Natural killer cell (primary cell): ENCODE results near the gene OGFR. TPM values are rescaled to one million over a fixed set of nuclear protein-coding genes. Genes with fewer than 3 reads are reported as not detected.
A peak's percentile ranks its signal among the peaks of the same experiment; 100 is the strongest.

Experiments
- ATAC-seq, 3 donors: fragments of 150-1000 bp in 2 of 3; fragments of 200-7000 bp in 1 of 3; cut with Tn5 transposase; 1 replicate in 1 of 3; 2 replicates in 2 of 3; pipeline ENCODE4 v1.10.0; 2021; ENCODE audit warnings: mild to moderate bottlenecking in 2 of 3, moderate library complexity in 2 of 3
- DNase-seq, 2 donors: peaks; one replicate each; pipeline versions ENCODE4 v3.0.0 to v3.0.0-alpha.2; 2013 to 2021; ENCODE audit warnings: mixed read lengths in 1 of 2
- H3K27ac ChIP-seq: one replicate; pipeline ENCODE4 v1.5.1; 2013; ENCODE audit warnings: mild to moderate bottlenecking, low read length
- H3K27me3 ChIP-seq: one replicate; pipeline ENCODE4 v1.6.1; 2013; ENCODE audit warnings: low read length; ENCODE audit not compliant: control insufficient read depth, insufficient read depth
- H3K36me3 ChIP-seq: one replicate; pipeline ENCODE4 v1.6.1; 2013; ENCODE audit warnings: low read length; ENCODE audit not compliant: control insufficient read depth, insufficient read depth
- H3K4me1 ChIP-seq: one replicate; pipeline ENCODE4 v1.6.1; 2013; ENCODE audit warnings: low read length; ENCODE audit not compliant: control insufficient read depth, insufficient read depth
- H3K4me3 ChIP-seq: one replicate; pipeline ENCODE4 v1.5.1; 2013; ENCODE audit warnings: low read length
- H3K9me3 ChIP-seq: one replicate; pipeline ENCODE4 v1.6.1; 2013; ENCODE audit warnings: low read length; ENCODE audit not compliant: control insufficient read depth, insufficient read depth
- H3K27ac Mint-ChIP-seq, 2 donors: one replicate each; pipeline ENCODE4 v1.8.0; 2022; ENCODE audit warnings: mild to moderate bottlenecking in 2 of 2, mixed read lengths in 2 of 2, moderate library complexity in 1 of 2
- H3K27me3 Mint-ChIP-seq, 2 donors: one replicate each; pipeline ENCODE4 v1.8.0; 2022; ENCODE audit warnings: low read depth in 2 of 2, mixed read lengths in 2 of 2
- H3K36me3 Mint-ChIP-seq: one replicate; pipeline ENCODE4 v1.8.0; 2022; ENCODE audit warnings: mixed read lengths
- H3K4me1 Mint-ChIP-seq, 2 donors: one replicate each; pipeline ENCODE4 v1.8.0; 2022; ENCODE audit warnings: mixed read lengths in 2 of 2
- H3K4me3 Mint-ChIP-seq: one replicate; pipeline ENCODE4 v1.8.0; 2022; ENCODE audit warnings: mild to moderate bottlenecking, moderate library complexity, mixed read lengths
- H3K9me3 Mint-ChIP-seq, 2 donors: one replicate each; pipeline ENCODE4 v1.8.0; 2022; ENCODE audit warnings: mixed read lengths in 2 of 2
- WGBS: methylation state at CpG from one replicate; pipeline ENCODE4 v1.1.7; 2013; ENCODE audit warnings: missing lambda C conversion rate; ENCODE audit not compliant: insufficient coverage; 5-methylcytosine and 5-hydroxymethylcytosine counted together
- intact Hi-C: fragments of 100-400 bp; cut with micrococcal nuclease; formaldehyde crosslinking; loops from one replicate; pipeline ENCODE4 v1.14.2; 2022
- total RNA-seq, 4 donors: library from RNA; stranded (reverse); fragments of 120-200 nt in 1 of 4; gene quantifications; one replicate each; pipeline versions ENCODE4 v1.2.3 to v1.2.4, GENCODE V29; 2013 to 2022
- TF ChIP-seq, protein P1 (sequence below): fragments of 200-600 bp; IDR thresholded peaks from one replicate; pipeline ENCODE4 v1.8.0; 2022; ENCODE audit warnings: antibody characterized with exemption

The OGFR gene
- total RNA-seq, 3 donors from 2014 or later (not counting 1 experiment from before 2014, with no cell fraction given): 71.0 to 84.0 (median 83.0) TPM

DNA sequence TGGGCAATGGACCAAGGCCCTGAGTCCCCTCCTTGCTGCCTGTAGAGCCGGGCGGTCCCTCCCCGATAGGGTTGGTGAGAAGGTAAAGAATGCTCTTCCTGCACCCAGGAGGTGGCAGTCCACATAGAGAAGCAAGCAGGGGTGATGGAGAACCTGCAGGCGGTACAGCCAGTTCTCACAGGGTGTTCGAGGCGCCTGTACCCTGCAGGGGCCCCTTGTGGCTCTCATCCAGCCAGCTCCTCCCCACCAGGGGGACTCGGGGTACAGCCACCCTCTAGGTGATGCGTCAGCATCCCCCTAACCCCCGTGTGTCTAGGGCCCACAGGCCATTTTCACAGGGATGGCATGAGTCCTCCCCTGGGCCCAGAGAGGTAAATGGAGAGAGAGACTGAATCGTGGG is 7.1 kb downstream of the OGFR start:
- intact Hi-C loops: no loop called here
- no peak overlapping the region for H3K4me3 Mint-ChIP-seq
- whole genome bisulfite sequencing: 90% methylated on average over 10 of the region's 10 CpGs

DNA sequence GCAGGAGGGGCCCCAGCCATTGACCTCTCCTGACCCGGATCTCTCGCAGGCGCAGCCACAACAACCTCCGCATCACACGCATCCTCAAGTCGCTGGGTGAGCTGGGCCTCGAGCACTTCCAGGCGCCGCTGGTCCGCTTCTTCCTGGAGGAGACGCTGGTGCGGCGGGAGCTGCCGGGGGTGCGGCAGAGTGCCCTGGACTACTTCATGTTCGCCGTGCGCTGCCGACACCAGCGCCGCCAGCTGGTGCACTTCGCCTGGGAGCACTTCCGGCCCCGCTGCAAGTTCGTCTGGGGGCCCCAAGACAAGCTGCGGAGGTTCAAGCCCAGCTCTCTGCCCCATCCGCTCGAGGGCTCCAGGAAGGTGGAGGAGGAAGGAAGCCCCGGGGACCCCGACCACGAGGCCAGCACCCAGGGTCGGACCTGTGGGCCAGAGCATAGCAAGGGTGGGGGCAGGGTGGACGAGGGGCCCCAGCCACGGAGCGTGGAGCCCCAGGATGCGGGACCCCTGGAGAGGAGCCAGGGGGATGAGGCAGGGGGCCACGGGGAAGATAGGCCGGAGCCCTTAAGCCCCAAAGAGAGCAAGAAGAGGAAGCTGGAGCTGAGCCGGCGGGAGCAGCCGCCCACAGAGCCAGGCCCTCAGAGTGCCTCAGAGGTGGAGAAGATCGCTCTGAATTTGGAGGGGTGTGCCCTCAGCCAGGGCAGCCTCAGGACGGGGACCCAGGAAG is 7.7 kb downstream of the OGFR start:
- no peaks in the 10 kb centered on the region for H3K4me1 Mint-ChIP-seq
- no peak overlapping the region for H3K4me3 ChIP-seq
- no peak overlapping the region for H3K27ac ChIP-seq
- peaks cover 56% of the 10 kb centered on the region for H3K36me3 ChIP-seq
- H3K36me3 Mint-ChIP-seq: no peaks in the 10 kb centered on the region
- no peaks in the 10 kb centered on the region for H3K9me3 ChIP-seq
- intact Hi-C loops: no loop called here
- peaks cover 17% of the 10 kb centered on the region for H3K27me3 ChIP-seq
- DNase-seq (no peak), ATAC-seq (no peak)
- no peaks in the 10 kb centered on the region for H3K9me3 Mint-ChIP-seq
- WGBS: 88% methylated on average over 43 of the region's 43 CpGs
- peak overlapping the region; percentile 18 for H3K4me3 Mint-ChIP-seq
- peaks cover 33% of the 10 kb centered on the region for H3K4me1 ChIP-seq
- H3K27me3 Mint-ChIP-seq: peaks cover 0 to 2% of the 10 kb centered on the region in 2 donors
- TF ChIP-seq, protein P1, sequence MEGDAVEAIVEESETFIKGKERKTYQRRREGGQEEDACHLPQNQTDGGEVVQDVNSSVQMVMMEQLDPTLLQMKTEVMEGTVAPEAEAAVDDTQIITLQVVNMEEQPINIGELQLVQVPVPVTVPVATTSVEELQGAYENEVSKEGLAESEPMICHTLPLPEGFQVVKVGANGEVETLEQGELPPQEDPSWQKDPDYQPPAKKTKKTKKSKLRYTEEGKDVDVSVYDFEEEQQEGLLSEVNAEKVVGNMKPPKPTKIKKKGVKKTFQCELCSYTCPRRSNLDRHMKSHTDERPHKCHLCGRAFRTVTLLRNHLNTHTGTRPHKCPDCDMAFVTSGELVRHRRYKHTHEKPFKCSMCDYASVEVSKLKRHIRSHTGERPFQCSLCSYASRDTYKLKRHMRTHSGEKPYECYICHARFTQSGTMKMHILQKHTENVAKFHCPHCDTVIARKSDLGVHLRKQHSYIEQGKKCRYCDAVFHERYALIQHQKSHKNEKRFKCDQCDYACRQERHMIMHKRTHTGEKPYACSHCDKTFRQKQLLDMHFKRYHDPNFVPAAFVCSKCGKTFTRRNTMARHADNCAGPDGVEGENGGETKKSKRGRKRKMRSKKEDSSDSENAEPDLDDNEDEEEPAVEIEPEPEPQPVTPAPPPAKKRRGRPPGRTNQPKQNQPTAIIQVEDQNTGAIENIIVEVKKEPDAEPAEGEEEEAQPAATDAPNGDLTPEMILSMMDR: no peak
- H3K27ac Mint-ChIP-seq: no peak overlapping the region

More for the DNA sequence above, 7.1 kb downstream of the OGFR start:
- no peak overlapping the region for H3K4me3 ChIP-seq
- no peak for ATAC-seq
- H3K27ac ChIP-seq: no peak overlapping the region
- H3K27me3 ChIP-seq: peaks cover 17% of the 10 kb centered on the region
- Mint-ChIP-seq H3K36me3 (no peaks in the 10 kb centered on the region), H3K4me1 (peaks cover 0 to 4% of the 10 kb centered on the region in 2 donors), H3K27me3 (peaks cover 0 to 2% of the 10 kb centered on the region in 2 donors), H3K9me3 (no peaks in the 10 kb centered on the region), H3K27ac (no peak overlapping the region)
- TF ChIP-seq, protein P1: no peak
- no peaks in the 10 kb centered on the region for H3K9me3 ChIP-seq
- H3K36me3 ChIP-seq: peaks cover 57% of the 10 kb centered on the region
- peaks cover 39% of the 10 kb centered on the region for H3K4me1 ChIP-seq
- DNase-seq: no peak

DNA sequence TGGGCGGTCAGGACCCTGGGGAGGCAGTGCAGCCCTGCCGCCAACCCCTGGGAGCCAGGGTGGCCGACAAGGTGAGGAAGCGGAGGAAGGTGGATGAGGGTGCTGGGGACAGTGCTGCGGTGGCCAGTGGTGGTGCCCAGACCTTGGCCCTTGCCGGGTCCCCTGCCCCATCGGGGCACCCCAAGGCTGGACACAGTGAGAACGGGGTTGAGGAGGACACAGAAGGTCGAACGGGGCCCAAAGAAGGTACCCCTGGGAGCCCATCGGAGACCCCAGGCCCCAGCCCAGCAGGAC is 8.2 kb downstream of the OGFR start:
- H3K27me3 ChIP-seq: peaks cover 21% of the 10 kb centered on the region
- H3K27ac Mint-ChIP-seq: no peak overlapping the region
- peak overlapping the region; percentile 18 for H3K4me3 Mint-ChIP-seq
- H3K36me3 Mint-ChIP-seq: no peaks in the 10 kb centered on the region
- 93% methylated on average over 11 of the region's 11 CpGs for WGBS
- intact Hi-C loops: no loop called here
- DNase-seq (no peak), ATAC-seq (no peak)
- peaks cover 51% of the 10 kb centered on the region for H3K36me3 ChIP-seq
- TF ChIP-seq, protein P1: no peak
- no peak overlapping the region for H3K27ac ChIP-seq
- H3K9me3 ChIP-seq: no peaks in the 10 kb centered on the region
- peaks cover 0 to 3% of the 10 kb centered on the region in 2 donors for H3K27me3 Mint-ChIP-seq
- no peaks in the 10 kb centered on the region for H3K4me1 Mint-ChIP-seq
- H3K9me3 Mint-ChIP-seq: no peaks in the 10 kb centered on the region
- no peak overlapping the region for H3K4me3 ChIP-seq
- peaks cover 28% of the 10 kb centered on the region for H3K4me1 ChIP-seq

DNA sequence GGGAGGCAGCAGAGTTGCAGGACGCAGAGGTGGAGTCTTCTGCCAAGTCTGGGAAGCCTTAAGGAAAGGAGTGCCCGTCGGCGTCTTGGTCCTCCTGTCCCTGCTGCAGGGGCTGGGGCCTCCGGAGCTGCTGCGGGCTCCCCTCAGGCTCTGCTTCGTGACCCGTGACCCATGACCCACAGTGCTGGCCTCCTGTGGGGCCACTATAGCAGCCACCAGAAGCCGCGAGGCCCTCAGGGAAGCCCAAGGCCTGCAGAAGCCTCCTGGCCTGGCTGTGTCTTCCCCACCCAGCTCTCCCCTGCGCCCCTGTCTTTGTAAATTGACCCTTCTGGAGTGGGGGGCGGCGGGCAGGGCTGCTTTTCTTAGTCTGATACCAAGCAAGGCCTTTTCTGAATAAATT is 9.0 kb downstream of the OGFR start:
- TF ChIP-seq, protein P1: no peak
- Mint-ChIP-seq H3K27ac (no peak overlapping the region), H3K36me3 (no peaks in the 10 kb centered on the region), H3K4me1 (no peaks in the 10 kb centered on the region), H3K27me3 (peaks cover 0 to 9% of the 10 kb centered on the region in 2 donors), H3K4me3 (no peak overlapping the region), H3K9me3 (no peaks in the 10 kb centered on the region)
- 94% methylated on average over 13 of the region's 13 CpGs for WGBS
- H3K4me3 ChIP-seq: no peak overlapping the region
- no peaks in the 10 kb centered on the region for H3K9me3 ChIP-seq
- peaks cover 27% of the 10 kb centered on the region for H3K27me3 ChIP-seq
- no peak overlapping the region for H3K27ac ChIP-seq
- no peak for DNase-seq
- ATAC-seq: no peak
- intact Hi-C loops: no loop called here
- H3K36me3 ChIP-seq: peaks cover 43% of the 10 kb centered on the region
- H3K4me1 ChIP-seq: peaks cover 21% of the 10 kb centered on the region
